Measurements from ENCODE around the gene SLC46A2. TPM values are rescaled to one million over a fixed set of nuclear protein-coding genes. Genes with fewer than 3 reads are reported as not detected.

Gene SLC46A2
- total and polyA plus RNA-seq, 2 donors (not counting 1 experiment from before 2014, with no cell fraction given) = not detected

- H3K9me3 ChIP-seq (ENCODE audit: control insufficient read depth, insufficient read depth, low read depth, low read length) = no peaks in the 10 kb centered on the region
- no peaks in the 10 kb centered on the region for H4K20me1 ChIP-seq (ENCODE audit: control insufficient read depth, extremely low read depth, insufficient read depth, low read length)
- no peak overlapping the region for H3K27ac ChIP-seq (ENCODE audit: insufficient read depth, low read length)
- H3K4me1 ChIP-seq (ENCODE audit: control insufficient read depth, extremely low read depth, insufficient read depth, low read length) = no peaks in the 10 kb centered on the region
- no peaks in the 10 kb centered on the region for H3K79me2 ChIP-seq (ENCODE audit: control insufficient read depth, insufficient read depth, low read length)
- no peak overlapping the region for H3K4me2 ChIP-seq (ENCODE audit: extremely low read depth, insufficient read depth, low read length)
- H3K4me3 ChIP-seq (replicated peaks in 1 of 4; ENCODE audit: control extremely low read depth in 1 of 4, insufficient read depth in 1 of 4, low read depth in 3 of 4, low read length in 4 of 4) = no peak overlapping the region
- H3K27me3 ChIP-seq (ENCODE audit: control insufficient read depth, insufficient read depth, low read length) = no peaks in the 10 kb centered on the region
- no peaks in the 10 kb centered on the region for H3K36me3 ChIP-seq (ENCODE audit: control insufficient read depth, insufficient read depth, low read length)
- no peak overlapping the region for H2AFZ ChIP-seq (ENCODE audit: low read length)
- no peak overlapping the region for H3K9ac ChIP-seq (ENCODE audit: insufficient read depth, low read length)
- TF ChIP-seq EZH2 (IDR thresholded peaks at IDR 0.05; ENCODE audit: low read length, missing control alignments) (no peak), CTCF (conservative IDR thresholded peaks at IDR 0.05 in 1 of 2, IDR thresholded peaks at IDR 0.05 in 1 of 2; ENCODE audit: low read depth in 1 of 2, low read length in 2 of 2) (no peak)
- no peak for DNase-seq (ENCODE audit: low read depth in 2 of 2)
Observed at GRCh38 chr9:112870556-112870955, 20.1 kb downstream of the SLC46A2 start.

GRCh38 chr9:112869917-112870316, 20.8 kb downstream of the SLC46A2 start:
- TF ChIP-seq CTCF (conservative IDR thresholded peaks at IDR 0.05 in 1 of 2, IDR thresholded peaks at IDR 0.05 in 1 of 2; ENCODE audit: low read depth in 1 of 2, low read length in 2 of 2) = no peak
- TF ChIP-seq EZH2 (IDR thresholded peaks at IDR 0.05; ENCODE audit: low read length, missing control alignments) = no peak
- Histone ChIP-seq H3K9me3 (ENCODE audit: control insufficient read depth, insufficient read depth, low read depth, low read length) (no peaks in the 10 kb centered on the region), H4K20me1 (ENCODE audit: control insufficient read depth, extremely low read depth, insufficient read depth, low read length) (no peaks in the 10 kb centered on the region), H3K79me2 (ENCODE audit: control insufficient read depth, insufficient read depth, low read length) (no peaks in the 10 kb centered on the region), H2AFZ (ENCODE audit: low read length) (no peak overlapping the region), H3K4me2 (ENCODE audit: extremely low read depth, insufficient read depth, low read length) (no peak overlapping the region), H3K9ac (ENCODE audit: insufficient read depth, low read length) (no peak overlapping the region), H3K27me3 (ENCODE audit: control insufficient read depth, insufficient read depth, low read length) (no peaks in the 10 kb centered on the region), H3K36me3 (ENCODE audit: control insufficient read depth, insufficient read depth, low read length) (no peaks in the 10 kb centered on the region), H3K4me1 (ENCODE audit: control insufficient read depth, extremely low read depth, insufficient read depth, low read length) (no peaks in the 10 kb centered on the region), H3K4me3 (replicated peaks in 1 of 4; ENCODE audit: control extremely low read depth in 1 of 4, insufficient read depth in 1 of 4, low read depth in 3 of 4, low read length in 4 of 4) (no peak overlapping the region), H3K27ac (ENCODE audit: insufficient read depth, low read length) (no peak overlapping the region)
- DNase-seq (ENCODE audit: low read depth in 2 of 2) = no peak

GRCh38 chr9:112869041-112869529, 21.6 kb downstream of the SLC46A2 start:
- H3K4me2 ChIP-seq (ENCODE audit: extremely low read depth, insufficient read depth, low read length) = no peak overlapping the region
- no peaks in the 10 kb centered on the region for H3K36me3 ChIP-seq (ENCODE audit: control insufficient read depth, insufficient read depth, low read length)
- no peak overlapping the region for H2AFZ ChIP-seq (ENCODE audit: low read length)
- H3K9me3 ChIP-seq (ENCODE audit: control insufficient read depth, insufficient read depth, low read depth, low read length) = no peaks in the 10 kb centered on the region
- TF ChIP-seq CTCF (conservative IDR thresholded peaks at IDR 0.05 in 1 of 2, IDR thresholded peaks at IDR 0.05 in 1 of 2; ENCODE audit: low read depth in 1 of 2, low read length in 2 of 2) (no peak), EZH2 (IDR thresholded peaks at IDR 0.05; ENCODE audit: low read length, missing control alignments) (no peak)
- H3K79me2 ChIP-seq (ENCODE audit: control insufficient read depth, insufficient read depth, low read length) = no peaks in the 10 kb centered on the region
- no peaks in the 10 kb centered on the region for H3K27me3 ChIP-seq (ENCODE audit: control insufficient read depth, insufficient read depth, low read length)
- no peak overlapping the region for H3K9ac ChIP-seq (ENCODE audit: insufficient read depth, low read length)
- no peaks in the 10 kb centered on the region for H4K20me1 ChIP-seq (ENCODE audit: control insufficient read depth, extremely low read depth, insufficient read depth, low read length)
- H3K4me1 ChIP-seq (ENCODE audit: control insufficient read depth, extremely low read depth, insufficient read depth, low read length) = no peaks in the 10 kb centered on the region
- H3K27ac ChIP-seq (ENCODE audit: insufficient read depth, low read length) = no peak overlapping the region
- no peak overlapping the region for H3K4me3 ChIP-seq (replicated peaks in 1 of 4; ENCODE audit: control extremely low read depth in 1 of 4, insufficient read depth in 1 of 4, low read depth in 3 of 4, low read length in 4 of 4)
- no peak for DNase-seq (ENCODE audit: low read depth in 2 of 2)
